Choroid plexus epithelial cell (primary cell): ENCODE data around the gene ATF7IP.
A peak's percentile ranks its signal among the peaks of the same experiment; 100 is the strongest.

ENCODE experiments used
- DNase-seq: peaks from one replicate; pipeline ENCODE4 v3.0.0-alpha.2; 2010; ENCODE audit warnings: low read depth
- H3K4me3 ChIP-seq: 2 replicates; pipeline ENCODE4 v1.5.1; 2011; ENCODE audit warnings: low read depth, mild to moderate bottlenecking, control low read depth, low read length, moderate library complexity
- CTCF ChIP-seq: conservative IDR thresholded peaks from 2 replicates; pipeline ENCODE4 v1.5.1; 2011; ENCODE audit warnings: low read depth, mild to moderate bottlenecking, control low read depth, inconsistent platforms, low read length, moderate library complexity

ATF7IP gene

GRCh38 chr12:14366209-14367039 is 942 bp downstream of the ATF7IP start:
- TF ChIP-seq CTCF, result no peak
- peak overlapping the region; percentile 82 for H3K4me3 ChIP-seq
- peak; percentile 58 for DNase-seq

- no peak for TF ChIP-seq CTCF
- DNase-seq, result peak; percentile 81
- peak overlapping the region; percentile 82 for H3K4me3 ChIP-seq
Observed at GRCh38 chr12:14367040-14367661, 1.7 kb downstream of the ATF7IP start.

GRCh38 chr12:14369311-14369710 is 3.8 kb downstream of the ATF7IP start:
- no peak for TF ChIP-seq CTCF
- H3K4me3 ChIP-seq, result no peak overlapping the region
- no peak for DNase-seq

- no peak overlapping the region for H3K4me3 ChIP-seq
- no peak for DNase-seq
- TF ChIP-seq CTCF, result no peak
Observed at GRCh38 chr12:14373217-14373616, 7.7 kb downstream of the ATF7IP start.

- DNase-seq, result no peak
- no peak overlapping the region for H3K4me3 ChIP-seq
- TF ChIP-seq CTCF, result no peak
Observed at GRCh38 chr12:14379508-14379907, 14.0 kb downstream of the ATF7IP start.

- DNase-seq, result peak; percentile 98
- TF ChIP-seq CTCF, result no peak
- peak overlapping the region; percentile 27 for H3K4me3 ChIP-seq
Observed at GRCh38 chr12:14384783-14385638, 19.5 kb downstream of the ATF7IP start.
